GM19351 (cell line): ENCODE results near the gene DNAJB5.

Experiments
- ATAC-seq: cut with Tn5 transposase; IDR thresholded peaks from one replicate; pipeline ENCODE4 v1.9.1; 2021; ENCODE audit warnings: mild to moderate bottlenecking, moderate library complexity; ENCODE audit not compliant: unreplicated experiment

Gene DNAJB5

GRCh38 chr9:35044071-35044470 lies 54.5 kb downstream of the DNAJB5 start:
- ATAC-seq, result no peak
